ENCODE data around the gene TRIOBP. TPM values are rescaled to one million over a fixed set of nuclear protein-coding genes. Genes with fewer than 3 reads are reported as not detected.
"Not testable (repeated sequence)": the region's sequence is repeated elsewhere in the genome, so short reads cannot be mapped to it uniquely, and the experiment has no call there.

Gene TRIOBP
- total RNA-seq, 4 donors from 2014 or later = 58.6 to 71.6 (median 64.3) TPM

DNA sequence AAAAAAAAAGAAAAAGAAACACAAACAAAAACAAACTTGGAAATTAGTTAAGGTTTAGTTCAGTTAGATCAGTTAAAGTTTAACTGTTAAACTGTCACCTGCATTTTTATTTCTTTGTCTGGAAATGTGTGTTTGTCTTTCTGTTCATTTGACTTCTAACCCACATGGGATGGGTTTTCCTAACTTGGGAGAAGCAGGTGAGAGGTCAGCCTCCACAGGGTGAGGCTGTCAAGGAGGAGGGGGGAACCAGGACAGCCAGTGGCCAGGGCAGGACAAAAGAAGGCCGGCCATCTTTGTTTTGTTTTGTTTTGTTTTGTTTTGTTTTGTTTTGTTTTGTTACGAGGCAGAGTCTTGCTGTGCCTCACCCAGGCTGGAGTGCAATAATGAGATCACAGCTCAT, 97.5 kb downstream of the TRIOBP start:
- Histone ChIP-seq H3K4me1 (no peaks in the 10 kb centered on the region), H3K9me3 (no peaks in the 10 kb centered on the region), H3K4me3 (no peak overlapping the region), H3K27ac (no peak overlapping the region), H3K36me3 (no peaks in the 10 kb centered on the region), H3K27me3 (no peaks in the 10 kb centered on the region)
- no peak for TF ChIP-seq EP300 (IDR thresholded peaks at IDR 0.05)
- TF ChIP-seq POLR2AphosphoS5 (IDR thresholded peaks at IDR 0.05) = no peak
- TF ChIP-seq POLR2A (IDR thresholded peaks at IDR 0.05) = no peak
- TF ChIP-seq, protein P1, sequence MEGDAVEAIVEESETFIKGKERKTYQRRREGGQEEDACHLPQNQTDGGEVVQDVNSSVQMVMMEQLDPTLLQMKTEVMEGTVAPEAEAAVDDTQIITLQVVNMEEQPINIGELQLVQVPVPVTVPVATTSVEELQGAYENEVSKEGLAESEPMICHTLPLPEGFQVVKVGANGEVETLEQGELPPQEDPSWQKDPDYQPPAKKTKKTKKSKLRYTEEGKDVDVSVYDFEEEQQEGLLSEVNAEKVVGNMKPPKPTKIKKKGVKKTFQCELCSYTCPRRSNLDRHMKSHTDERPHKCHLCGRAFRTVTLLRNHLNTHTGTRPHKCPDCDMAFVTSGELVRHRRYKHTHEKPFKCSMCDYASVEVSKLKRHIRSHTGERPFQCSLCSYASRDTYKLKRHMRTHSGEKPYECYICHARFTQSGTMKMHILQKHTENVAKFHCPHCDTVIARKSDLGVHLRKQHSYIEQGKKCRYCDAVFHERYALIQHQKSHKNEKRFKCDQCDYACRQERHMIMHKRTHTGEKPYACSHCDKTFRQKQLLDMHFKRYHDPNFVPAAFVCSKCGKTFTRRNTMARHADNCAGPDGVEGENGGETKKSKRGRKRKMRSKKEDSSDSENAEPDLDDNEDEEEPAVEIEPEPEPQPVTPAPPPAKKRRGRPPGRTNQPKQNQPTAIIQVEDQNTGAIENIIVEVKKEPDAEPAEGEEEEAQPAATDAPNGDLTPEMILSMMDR (IDR thresholded peaks at IDR 0.05) = no peak
- 82% methylated on average over 2 of the region's 2 CpGs for WGBS
- no peak for DNase-seq (ENCODE audit: low spot score in 2 of 2)

DNA sequence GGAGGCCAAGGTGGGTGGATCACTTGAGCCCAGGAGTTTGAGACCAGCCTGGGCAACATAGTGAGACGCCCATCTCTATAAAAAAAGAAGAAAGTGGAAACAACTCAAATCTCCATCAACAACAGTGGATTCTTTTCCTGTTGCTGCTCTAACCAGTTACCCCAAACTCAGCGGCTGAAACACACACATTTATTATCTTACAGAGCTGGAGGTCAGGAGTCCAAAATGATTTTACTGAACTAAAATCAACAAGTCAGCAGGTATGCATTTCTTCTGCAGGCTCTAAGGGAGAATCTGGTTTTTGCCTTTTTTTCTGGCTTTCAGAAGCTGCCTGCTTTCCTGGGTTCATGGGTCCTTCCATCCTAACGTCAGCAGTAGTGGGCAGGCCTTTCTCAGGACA, 99.2 kb downstream of the TRIOBP start:
- no peaks in the 10 kb centered on the region for H3K9me3 ChIP-seq
- no peaks in the 10 kb centered on the region for H3K36me3 ChIP-seq
- no peak overlapping the region for H3K27ac ChIP-seq
- H3K4me1 ChIP-seq = no peaks in the 10 kb centered on the region
- DNase-seq (ENCODE audit: low spot score in 2 of 2) = no peak
- TF ChIP-seq POLR2A (IDR thresholded peaks at IDR 0.05) = no peak
- TF ChIP-seq POLR2AphosphoS5 (IDR thresholded peaks at IDR 0.05) = no peak
- TF ChIP-seq, protein P1 (IDR thresholded peaks at IDR 0.05) = no peak
- TF ChIP-seq EP300 (IDR thresholded peaks at IDR 0.05) = no peak
- H3K27me3 ChIP-seq = no peaks in the 10 kb centered on the region
- 65% methylated on average over 3 of the region's 3 CpGs for WGBS
- H3K4me3 ChIP-seq = no peak overlapping the region

DNA sequence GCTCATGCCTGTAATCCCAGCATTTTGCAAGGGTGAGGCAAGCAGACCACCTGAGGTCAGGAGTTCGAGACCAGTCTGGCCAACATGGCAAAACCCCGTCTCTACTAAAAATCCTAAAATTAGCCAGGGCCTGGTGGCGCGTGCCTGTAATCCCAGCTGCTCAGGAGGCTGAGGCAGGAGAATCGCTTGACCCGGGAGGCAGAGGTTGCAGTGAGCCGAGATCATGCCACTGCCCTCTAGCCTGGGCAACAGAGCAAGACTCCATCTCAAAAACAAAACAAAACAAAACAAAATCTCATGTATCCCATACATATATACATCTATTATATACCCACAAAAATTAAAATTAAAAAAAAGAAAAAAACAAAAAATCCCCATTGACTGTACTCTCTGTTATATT, 100.4 kb downstream of the TRIOBP start:
- not testable (repeated sequence) for H3K9me3 ChIP-seq; H3K27me3 ChIP-seq; H3K36me3 ChIP-seq; H3K4me1 ChIP-seq; DNase-seq (ENCODE audit: low spot score in 2 of 2); H3K27ac ChIP-seq; H3K4me3 ChIP-seq
- 92% methylated on average over 7 of the region's 7 CpGs for WGBS

DNA sequence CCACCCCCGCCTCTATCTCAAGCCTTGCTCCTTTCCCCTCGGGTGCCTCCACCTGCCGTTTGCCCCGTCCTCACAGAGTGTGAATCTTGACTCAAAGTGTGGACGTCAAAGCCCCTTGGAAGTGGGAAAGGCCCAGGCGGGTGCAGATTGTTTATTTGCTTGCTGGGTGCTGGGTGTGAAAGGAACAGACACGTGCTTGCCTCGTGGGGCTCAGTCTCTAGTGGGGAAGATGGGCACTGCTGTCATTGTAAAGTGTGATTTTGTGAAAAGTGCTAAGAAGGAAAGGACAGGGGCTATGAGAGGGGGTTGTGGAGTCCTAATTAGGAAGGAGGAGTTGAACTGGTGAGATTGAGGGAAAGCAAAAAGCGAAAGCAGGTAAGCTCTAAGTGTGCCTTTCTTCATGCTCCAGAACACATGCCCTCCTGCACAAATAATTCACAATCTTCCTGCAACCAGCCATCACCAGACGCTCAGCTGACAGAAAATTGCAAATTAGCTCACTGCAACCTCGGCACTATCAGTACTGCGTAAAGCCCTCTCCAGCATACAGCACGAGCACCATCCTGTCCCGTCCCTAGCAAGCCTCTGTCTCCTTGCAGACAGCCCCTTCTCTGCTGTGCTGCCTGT, 101.1 kb downstream of the TRIOBP start:
- no peak for DNase-seq (ENCODE audit: low spot score in 2 of 2)
- no peak overlapping the region for H3K4me3 ChIP-seq
- H3K9me3 ChIP-seq = no peaks in the 10 kb centered on the region
- H3K36me3 ChIP-seq = no peaks in the 10 kb centered on the region
- TF ChIP-seq EP300 (IDR thresholded peaks at IDR 0.05) = no peak
- TF ChIP-seq POLR2AphosphoS5 (IDR thresholded peaks at IDR 0.05) = no peak
- TF ChIP-seq, protein P1 (IDR thresholded peaks at IDR 0.05) = no peak
- no peak for TF ChIP-seq POLR2A (IDR thresholded peaks at IDR 0.05)
- no peaks in the 10 kb centered on the region for H3K27me3 ChIP-seq
- no peak overlapping the region for H3K27ac ChIP-seq
- H3K4me1 ChIP-seq = peaks cover 12% of the 10 kb centered on the region
- WGBS = 58% methylated on average over 13 of the region's 14 CpGs

DNA sequence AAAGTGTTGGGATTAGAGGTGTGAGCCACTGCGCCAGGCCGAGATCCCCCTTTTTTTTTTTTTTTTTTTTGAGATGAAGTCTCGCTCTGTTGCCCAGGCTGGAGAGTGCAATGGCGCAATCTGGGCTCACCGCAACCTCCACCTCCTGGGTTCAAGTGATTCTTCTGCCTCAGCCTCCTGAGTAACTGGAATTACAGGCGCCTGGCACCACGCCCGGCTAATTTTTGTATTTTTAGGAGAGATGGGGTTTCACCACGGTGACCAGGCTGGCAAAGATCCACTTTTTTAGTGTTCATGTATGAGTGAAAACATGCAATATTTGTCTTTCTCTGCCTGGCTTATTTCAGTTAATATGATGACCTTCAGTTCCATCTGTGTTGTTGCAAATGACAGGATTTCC, 103.1 kb downstream of the TRIOBP start:
- not testable (repeated sequence) for H3K36me3 ChIP-seq; H3K27me3 ChIP-seq; H3K9me3 ChIP-seq; H3K4me3 ChIP-seq; H3K27ac ChIP-seq; DNase-seq (ENCODE audit: low spot score in 2 of 2)
- peaks cover 28% of the 10 kb centered on the region for H3K4me1 ChIP-seq
- 73% methylated on average over 9 of the region's 9 CpGs for WGBS

DNA sequence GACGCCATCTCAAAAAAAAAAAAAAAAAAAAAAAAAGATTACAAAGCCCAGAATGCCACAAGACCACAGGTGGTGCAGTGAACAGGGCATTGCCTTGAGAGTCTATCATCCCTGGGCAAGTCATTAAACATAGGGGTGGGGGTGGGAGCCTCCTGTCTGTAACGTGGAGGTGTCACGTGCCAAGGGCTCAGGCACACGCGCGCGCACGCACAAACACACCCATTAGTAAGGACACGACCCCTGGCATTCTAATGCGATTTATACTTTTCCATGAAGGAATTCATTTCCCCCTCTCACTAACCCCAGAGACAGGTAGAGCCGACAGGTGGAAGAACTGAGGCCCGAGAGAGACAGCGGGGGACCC, 105.1 kb downstream of the TRIOBP start:
- TF ChIP-seq, protein P1 (IDR thresholded peaks at IDR 0.05) = no peak
- no peak for TF ChIP-seq POLR2AphosphoS5 (IDR thresholded peaks at IDR 0.05)
- TF ChIP-seq POLR2A (IDR thresholded peaks at IDR 0.05) = no peak
- TF ChIP-seq EP300 (IDR thresholded peaks at IDR 0.05) = no peak
- Histone ChIP-seq H3K9me3 (no peaks in the 10 kb centered on the region), H3K36me3 (no peaks in the 10 kb centered on the region), H3K4me3 (peak overlapping the region; percentile 70), H3K4me1 (peaks cover 46% of the 10 kb centered on the region), H3K27me3 (no peaks in the 10 kb centered on the region), H3K27ac (no peak overlapping the region)
- WGBS = 4% methylated on average over 12 of the region's 13 CpGs
- DNase-seq (ENCODE audit: low spot score in 2 of 2) = no peak

Data from suprapubic skin (tissue), 4 donors.